LNCAP (cell line): ENCODE measurements around the gene CHRNE.

Experiments used
- CTCF ChIP-seq: fragments of 450-650 bp; IDR thresholded peaks from 2 replicates; pipeline ENCODE4 v1.5.1; 2017; ENCODE audit warnings: mild to moderate bottlenecking

The CHRNE gene

DNA sequence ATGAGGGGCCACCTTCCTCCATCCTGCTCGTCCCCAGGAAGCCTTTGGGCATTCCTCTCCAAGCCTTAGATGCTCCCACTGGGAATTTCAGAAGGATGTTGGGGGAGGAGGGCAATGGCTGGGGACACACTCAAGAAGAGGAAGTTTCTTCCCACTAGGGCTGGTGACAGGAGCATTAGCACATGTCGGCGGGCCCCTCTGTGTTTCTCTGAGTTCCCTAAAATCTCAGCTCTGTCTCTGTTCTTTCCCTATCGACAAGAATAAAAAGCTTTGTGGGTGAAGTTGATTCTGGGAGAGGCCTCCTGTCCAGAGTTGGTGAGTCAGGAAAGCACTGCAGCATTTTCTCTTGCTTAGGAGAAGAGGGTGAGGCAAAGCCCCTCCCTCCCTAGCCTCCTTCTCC lies 23.3 kb downstream of the CHRNE start:
- no peak for TF ChIP-seq CTCF

DNA sequence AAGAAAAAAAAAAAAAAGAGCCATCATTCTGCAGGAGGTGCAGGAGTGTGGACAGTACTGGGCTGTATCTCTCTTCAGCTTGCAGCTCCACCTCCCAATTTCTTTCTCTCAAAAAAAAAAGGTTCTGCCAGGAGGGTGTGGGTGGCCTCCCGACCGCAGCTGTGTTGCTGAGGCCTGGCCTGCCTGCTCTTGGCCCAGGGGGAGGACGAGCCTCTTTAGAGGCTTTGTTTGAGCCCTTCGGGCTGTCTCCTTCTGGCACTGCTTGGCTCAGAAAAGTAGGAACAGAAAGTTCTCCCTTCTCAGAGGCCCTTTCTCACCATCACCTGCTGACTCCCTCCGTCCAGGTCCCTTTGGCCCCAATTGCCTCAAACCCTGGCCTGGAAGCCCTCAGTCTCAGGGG lies 25.8 kb downstream of the CHRNE start:
- no peak for TF ChIP-seq CTCF

DNA sequence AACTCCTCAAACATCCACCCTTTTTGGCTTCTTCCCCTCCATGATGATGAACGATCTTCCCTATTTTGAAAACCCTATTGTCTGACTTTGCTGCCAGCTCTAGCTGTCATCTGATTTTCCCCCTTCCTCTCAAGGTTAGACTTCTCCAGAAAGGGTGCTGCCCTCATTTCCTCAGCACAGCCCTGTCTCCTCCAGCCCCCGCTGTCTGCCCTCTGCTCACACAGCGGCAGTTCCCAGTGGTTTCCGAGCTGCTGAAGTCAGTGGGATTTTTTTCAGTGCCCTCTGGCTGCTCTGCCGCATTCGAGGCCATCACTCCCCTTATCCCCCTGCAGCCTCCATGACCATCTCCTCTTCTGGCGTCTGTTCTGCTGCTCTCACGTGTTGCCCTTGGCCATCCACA lies 30.1 kb downstream of the CHRNE start:
- no peak for TF ChIP-seq CTCF

DNA sequence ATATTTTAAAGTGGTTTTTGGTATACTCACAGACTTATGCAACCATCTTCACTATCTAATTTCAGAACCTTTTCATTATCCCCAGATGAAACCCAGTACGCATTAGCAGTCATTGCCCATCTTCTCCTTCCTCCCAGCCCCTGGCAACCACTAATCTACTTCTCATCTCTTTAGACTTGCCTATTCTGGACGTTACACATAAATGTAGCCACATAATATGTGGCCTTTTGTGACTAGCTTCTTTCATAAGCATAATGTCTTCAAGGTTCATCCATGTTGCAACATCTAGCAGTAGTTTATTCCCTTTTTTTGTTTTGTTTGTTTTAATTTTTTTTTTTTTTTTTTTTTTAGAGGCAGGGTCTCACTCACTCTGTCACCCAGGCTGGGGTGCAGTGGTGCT lies 32.0 kb downstream of the CHRNE start:
- no peak for TF ChIP-seq CTCF

DNA sequence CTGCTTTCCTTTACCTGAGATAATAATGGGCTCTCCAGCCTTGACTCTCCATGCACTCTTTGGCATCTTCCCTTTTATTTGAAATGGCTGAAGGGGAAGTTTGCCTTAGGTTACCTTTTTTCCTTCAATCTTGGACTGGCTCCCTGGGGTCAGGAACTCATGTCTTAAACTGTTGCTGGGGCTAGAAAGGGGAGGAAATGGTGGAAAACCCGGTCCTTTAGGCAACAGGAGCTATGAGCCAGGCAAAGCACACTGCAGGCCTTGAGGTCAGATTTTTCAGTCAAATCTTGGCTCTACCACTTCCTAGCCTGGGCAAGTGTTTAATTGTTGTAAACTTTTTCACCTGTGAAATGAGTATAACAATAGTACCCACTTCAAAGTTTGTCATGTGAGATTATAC lies 39.6 kb downstream of the CHRNE start:
- no peak for TF ChIP-seq CTCF

- no peak for TF ChIP-seq CTCF
These were observed 40.2 kb downstream of the CHRNE start for GRCh38 chr17:4862720-4863119.

GRCh38 chr17:4861052-4861451 lies 41.8 kb downstream of the CHRNE start:
- no peak for TF ChIP-seq CTCF

GRCh38 chr17:4860651-4861050 lies 42.2 kb downstream of the CHRNE start:
- no peak for TF ChIP-seq CTCF
